HG02943 (cell line): ENCODE results near the gene ACOX3.

Experiments used
- ATAC-seq: cut with Tn5 transposase; IDR thresholded peaks from one replicate; pipeline ENCODE4 v1.9.1; 2021; ENCODE audit warnings: mild to moderate bottlenecking, low read depth, moderate library complexity; ENCODE audit not compliant: unreplicated experiment

ACOX3 gene

GRCh38 chr4:8377103-8378075 is 63.1 kb downstream of the ACOX3 start:
- ATAC-seq: no peak

- no peak for ATAC-seq
These were observed 64.0 kb downstream of the ACOX3 start for GRCh38 chr4:8376361-8377102.

GRCh38 chr4:8374851-8375649 is 65.5 kb downstream of the ACOX3 start:
- ATAC-seq: no peak

GRCh38 chr4:8373973-8374545 is 66.5 kb downstream of the ACOX3 start:
- ATAC-seq: no peak

- ATAC-seq: no peak
These were observed 67.1 kb downstream of the ACOX3 start for GRCh38 chr4:8373270-8373972.

GRCh38 chr4:8372506-8372905 is 68.0 kb downstream of the ACOX3 start:
- ATAC-seq: no peak

- no peak for ATAC-seq
These were observed 68.9 kb downstream of the ACOX3 start for GRCh38 chr4:8371596-8371995.

- no peak for ATAC-seq
These were observed 69.5 kb downstream of the ACOX3 start for GRCh38 chr4:8370835-8371595.

GRCh38 chr4:8370106-8370787 is 70.3 kb downstream of the ACOX3 start:
- ATAC-seq: no peak

- no peak for ATAC-seq
These were observed 71.0 kb downstream of the ACOX3 start for GRCh38 chr4:8369426-8370105.

GRCh38 chr4:8368998-8369397 is 71.5 kb downstream of the ACOX3 start:
- no peak for ATAC-seq

- ATAC-seq: no peak
These were observed 72.5 kb downstream of the ACOX3 start for GRCh38 chr4:8368061-8368481.

GRCh38 chr4:8366601-8367000 is 73.9 kb downstream of the ACOX3 start:
- ATAC-seq: no peak

- no peak for ATAC-seq
These were observed 74.6 kb downstream of the ACOX3 start for GRCh38 chr4:8365951-8366350.

GRCh38 chr4:8365353-8365752 is 75.2 kb downstream of the ACOX3 start:
- ATAC-seq: no peak

GRCh38 chr4:8364848-8365350 is 75.6 kb downstream of the ACOX3 start:
- no peak for ATAC-seq

GRCh38 chr4:8364141-8364540 is 76.4 kb downstream of the ACOX3 start:
- ATAC-seq: no peak

- no peak for ATAC-seq
These were observed 78.0 kb downstream of the ACOX3 start for GRCh38 chr4:8362483-8362882.
